HepG2 (cell line): Measurements from ENCODE around the gene SPATA21. TPM values are rescaled to one million over a fixed set of nuclear protein-coding genes. Genes with fewer than 3 reads are reported as not detected.

ENCODE experiments used
- FOSL2 ChIP-seq: sonication (generic); formaldehyde crosslinking; IDR thresholded peaks from 2 replicates; pipeline ENCODE4 v1.4.0; 2020; ENCODE audit warnings: missing genetic modification reagents
- GABPA ChIP-seq, 2 experiments: IDR thresholded peaks; 2 replicates each; pipeline ENCODE4 v1.6.1; 2011 to 2016; ENCODE audit warnings: low read depth in 2 of 2, low read length in 1 of 2, missing biosample characterization in 1 of 2, missing genetic modification characterization in 1 of 2
- HNRNPLL ChIP-seq: fragments of 200-400 bp; formaldehyde crosslinking; IDR thresholded peaks from 2 replicates; pipeline ENCODE4 v1.6.1; 2017; ENCODE audit warnings: mild to moderate bottlenecking, low read depth, low read length; ENCODE audit not compliant: poor library complexity, severe bottlenecking
- MXI1 ChIP-seq: IDR thresholded peaks from 3 replicates; pipeline ENCODE4 v1.6.1; 2012; ENCODE audit warnings: low read depth, low read length, inconsistent platforms, borderline replicate concordance
- PHF8 ChIP-seq: sonication (generic); formaldehyde crosslinking; IDR thresholded peaks from 2 replicates; pipeline ENCODE4 v1.5.0; 2020; ENCODE audit warnings: missing genetic modification reagents
- SAP130 ChIP-seq: IDR thresholded peaks from 2 replicates; pipeline ENCODE4 v1.6.1; 2016; ENCODE audit warnings: low read depth
- YY1 ChIP-seq: IDR thresholded peaks from 2 replicates; pipeline ENCODE4 v1.6.1; 2011; ENCODE audit warnings: low read length, low read depth, moderate library complexity, mild to moderate bottlenecking; ENCODE audit not compliant: insufficient read depth, insufficient replicate concordance
- ZBTB10 ChIP-seq: sonication (generic); formaldehyde crosslinking; IDR thresholded peaks from 2 replicates; pipeline ENCODE4 v1.4.0; 2020; ENCODE audit warnings: missing genetic modification reagents, borderline replicate concordance
- ZNF768 ChIP-seq: sonication (generic); formaldehyde crosslinking; IDR thresholded peaks from 2 replicates; pipeline ENCODE4 v1.4.0; 2020; ENCODE audit warnings: missing genetic modification reagents
- ZNF775 ChIP-seq: sonication (generic); formaldehyde crosslinking; IDR thresholded peaks from 2 replicates; pipeline ENCODE4 v1.4.0; 2020; ENCODE audit warnings: missing genetic modification reagents, mild to moderate bottlenecking, moderate library complexity, borderline replicate concordance
- ZNF790 ChIP-seq: sonication (generic); formaldehyde crosslinking; IDR thresholded peaks from 2 replicates; pipeline ENCODE4 v1.8.0; 2022; ENCODE audit warnings: missing genetic modification reagents, mild to moderate bottlenecking, borderline replicate concordance
- polyA plus RNA-seq, 8 experiments: library from polyadenylated mRNA; depleted of rRNA in 3 of 8; stranded (reverse) in 7 of 8; unstranded in 1 of 8; fragments of >200 nt; fragmentation: Illumina TruSeq in 4 of 8; extraction: Trizol in 4 of 8; gene quantifications; 2 replicates each; pipeline versions ENCODE4 v1.2.1 to v1.2.3, GENCODE V29; 2011 to 2016; ENCODE audit warnings: low read depth in 4 of 8, missing spikeins in 1 of 8, mixed read lengths in 1 of 8; ENCODE audit not compliant: insufficient read depth in 1 of 8
- total RNA-seq, 5 experiments: library from RNA; depleted of rRNA; stranded (reverse); fragments of >200 nt; fragmentation: Illumina TruSeq; extraction: Trizol; gene quantifications; 2 replicates each; pipeline ENCODE4 v1.2.3, GENCODE V29; 2016; ENCODE audit warnings: low read depth in 1 of 5
- TF ChIP-seq, protein P1 (sequence below): IDR thresholded peaks from 2 replicates; pipeline ENCODE4 v1.6.1; 2012; ENCODE audit warnings: inconsistent platforms

The SPATA21 gene
- total and polyA plus RNA-seq, 2 of the 13 experiments (the other 11 are each of a cell fraction or from before 2014, with no cell fraction given), result 0.80 to 1.4 TPM

DNA sequence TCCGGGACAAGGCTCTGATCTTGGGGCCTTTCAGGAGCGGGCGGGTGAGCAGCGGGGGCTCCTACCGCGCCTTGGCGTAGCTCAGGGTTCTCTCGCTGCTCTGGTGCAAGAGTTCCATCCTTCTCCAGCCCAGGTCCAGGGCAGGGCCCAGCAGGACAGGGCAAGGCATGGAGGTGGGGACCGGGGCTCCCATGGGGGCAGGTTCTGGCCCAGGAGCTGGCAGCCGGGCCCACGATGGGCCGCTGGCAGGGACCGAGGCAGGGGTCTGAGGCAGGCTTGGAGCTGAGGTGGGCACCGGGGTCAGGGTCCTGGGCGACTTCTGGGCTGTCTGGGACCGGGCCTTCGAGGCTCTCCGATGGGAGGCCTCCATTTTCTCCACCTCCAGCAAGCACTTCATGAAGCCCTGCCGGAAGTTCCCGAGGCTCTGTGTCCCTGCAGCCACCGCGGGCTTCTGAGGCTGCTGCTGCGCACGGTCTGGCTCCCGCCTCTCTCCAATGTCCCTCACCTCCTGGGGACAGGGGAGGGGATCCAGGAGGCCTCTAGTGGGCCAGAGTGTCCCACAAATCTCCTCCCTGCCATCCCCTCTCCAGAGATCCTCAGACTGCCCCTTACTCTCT is 27.6 kb downstream of the SPATA21 start (continued):
- no peak for TF ChIP-seq FOSL2 (CRISPR knock-in tag)
- 0 out of 2 replicates have a peak, but pooled peaks have one; percentile 40 for TF ChIP-seq ZNF790 (CRISPR knock-in tag)
- TF ChIP-seq GABPA (IDR thresholded peaks at IDR 0.05; ENCODE audit: low read depth, low read length), result no peak
- peak; percentile 63 for TF ChIP-seq GABPA (CRISPR knock-in tag; IDR thresholded peaks at IDR 0.05; ENCODE audit: low read depth)
- 0 out of 2 replicates have a peak, but pooled peaks have one; percentile 27 for TF ChIP-seq SAP130 (CRISPR knock-in tag)
- TF ChIP-seq YY1, result peak; percentile 32
- 0 out of 2 replicates have a peak, but pooled peaks have one; percentile 14 for TF ChIP-seq ZNF768 (CRISPR knock-in tag)
- peak; percentile 55; the same call in 1 of the 2 replicates for TF ChIP-seq PHF8
- no peak for TF ChIP-seq MXI1
- TF ChIP-seq, protein P1, sequence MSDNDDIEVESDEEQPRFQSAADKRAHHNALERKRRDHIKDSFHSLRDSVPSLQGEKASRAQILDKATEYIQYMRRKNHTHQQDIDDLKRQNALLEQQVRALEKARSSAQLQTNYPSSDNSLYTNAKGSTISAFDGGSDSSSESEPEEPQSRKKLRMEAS, result 0 out of 2 replicates have a peak, but pooled peaks have one; percentile 30
- no peak for TF ChIP-seq ZBTB10 (CRISPR knock-in tag)
- TF ChIP-seq HNRNPLL, result peak; percentile 26
- TF ChIP-seq ZNF775 (CRISPR knock-in tag), result no peak
